HUES6 (cell line): ENCODE results near the gene TMCC2.
A peak's percentile ranks its signal among the peaks of the same experiment; 100 is the strongest.

Experiments
- H3K27ac ChIP-seq: 2 replicates; pipeline ENCODE4 v1.7.0; 2013; ENCODE audit warnings: low read depth, mild to moderate bottlenecking, low read length, inconsistent platforms
- H3K27me3 ChIP-seq: 2 replicates; pipeline ENCODE4 v1.6.1; 2013; ENCODE audit warnings: low read length; ENCODE audit not compliant: control insufficient read depth, insufficient read depth
- H3K36me3 ChIP-seq: 2 replicates; pipeline ENCODE4 v1.6.1; 2013; ENCODE audit warnings: low read length; ENCODE audit not compliant: control insufficient read depth, insufficient read depth
- H3K4me1 ChIP-seq: 2 replicates; pipeline ENCODE4 v1.6.1; 2013; ENCODE audit warnings: low read length; ENCODE audit not compliant: control insufficient read depth, insufficient read depth
- H3K4me3 ChIP-seq: 2 replicates; pipeline ENCODE4 v1.5.1; 2013; ENCODE audit warnings: low read depth, low read length
- H3K9ac ChIP-seq: one replicate; pipeline ENCODE4 v1.6.1; 2013; ENCODE audit warnings: mild to moderate bottlenecking, low read length
- H3K9me3 ChIP-seq: 2 replicates; pipeline ENCODE4 v1.6.1; 2013; ENCODE audit warnings: low read depth, low read length; ENCODE audit not compliant: control insufficient read depth, insufficient read depth

Gene TMCC2

GRCh38 chr1:205261946-205262691, 34.4 kb downstream of the TMCC2 start:
- Histone ChIP-seq H3K4me1 (peaks cover 41% of the 10 kb centered on the region), H3K27me3 (no peaks in the 10 kb centered on the region), H3K27ac (no peak overlapping the region), H3K9ac (no peak overlapping the region), H3K36me3 (no peaks in the 10 kb centered on the region), H3K4me3 (no peak overlapping the region), H3K9me3 (no peaks in the 10 kb centered on the region)

- H3K27ac ChIP-seq, result no peak overlapping the region
- H3K9me3 ChIP-seq, result no peaks in the 10 kb centered on the region
- H3K4me1 ChIP-seq, result peaks cover 48% of the 10 kb centered on the region
- H3K27me3 ChIP-seq, result no peaks in the 10 kb centered on the region
- H3K4me3 ChIP-seq, result no peak overlapping the region
- no peaks in the 10 kb centered on the region for H3K36me3 ChIP-seq
- no peak overlapping the region for H3K9ac ChIP-seq
These were observed 35.0 kb downstream of the TMCC2 start for GRCh38 chr1:205262731-205263171.

GRCh38 chr1:205263580-205264190, 35.9 kb downstream of the TMCC2 start:
- no peaks in the 10 kb centered on the region for H3K9me3 ChIP-seq
- H3K4me1 ChIP-seq, result peaks cover 42% of the 10 kb centered on the region
- H3K9ac ChIP-seq, result no peak overlapping the region
- H3K36me3 ChIP-seq, result no peaks in the 10 kb centered on the region
- H3K27ac ChIP-seq, result no peak overlapping the region
- no peak overlapping the region for H3K4me3 ChIP-seq
- H3K27me3 ChIP-seq, result no peaks in the 10 kb centered on the region

GRCh38 chr1:205266611-205267305, 39.0 kb downstream of the TMCC2 start:
- Histone ChIP-seq H3K4me3 (no peak overlapping the region), H3K27ac (no peak overlapping the region), H3K9me3 (no peaks in the 10 kb centered on the region), H3K9ac (no peak overlapping the region), H3K27me3 (no peaks in the 10 kb centered on the region), H3K36me3 (peaks cover 5% of the 10 kb centered on the region), H3K4me1 (peaks cover 34% of the 10 kb centered on the region)

- Histone ChIP-seq H3K9me3 (no peaks in the 10 kb centered on the region), H3K27me3 (no peaks in the 10 kb centered on the region), H3K27ac (no peak overlapping the region), H3K4me1 (peaks cover 29% of the 10 kb centered on the region), H3K4me3 (no peak overlapping the region), H3K9ac (peak overlapping the region; percentile 2), H3K36me3 (peaks cover 11% of the 10 kb centered on the region)
These were observed 39.7 kb downstream of the TMCC2 start for GRCh38 chr1:205267306-205267902.

- no peaks in the 10 kb centered on the region for H3K27me3 ChIP-seq
- no peak overlapping the region for H3K27ac ChIP-seq
- peaks cover 11% of the 10 kb centered on the region for H3K36me3 ChIP-seq
- no peaks in the 10 kb centered on the region for H3K9me3 ChIP-seq
- no peak overlapping the region for H3K4me3 ChIP-seq
- H3K4me1 ChIP-seq, result peaks cover 32% of the 10 kb centered on the region
- H3K9ac ChIP-seq, result no peak overlapping the region
These were observed 41.3 kb downstream of the TMCC2 start for GRCh38 chr1:205268846-205269680.

- no peak overlapping the region for H3K4me3 ChIP-seq
- peaks cover 37% of the 10 kb centered on the region for H3K4me1 ChIP-seq
- H3K27ac ChIP-seq, result no peak overlapping the region
These were observed 42.0 kb downstream of the TMCC2 start for GRCh38 chr1:205269711-205270110.

GRCh38 chr1:205270271-205270670, 42.5 kb downstream of the TMCC2 start:
- Histone ChIP-seq H3K36me3 (peaks cover 11% of the 10 kb centered on the region), H3K4me3 (no peak overlapping the region), H3K9ac (no peak overlapping the region), H3K4me1 (peaks cover 37% of the 10 kb centered on the region), H3K27me3 (no peaks in the 10 kb centered on the region), H3K9me3 (no peaks in the 10 kb centered on the region), H3K27ac (no peak overlapping the region)

More at GRCh38 chr1:205269711-205270110, 42.0 kb downstream of the TMCC2 start:
- no peaks in the 10 kb centered on the region for H3K27me3 ChIP-seq
- H3K36me3 ChIP-seq, result peaks cover 11% of the 10 kb centered on the region
- no peak overlapping the region for H3K9ac ChIP-seq
- H3K9me3 ChIP-seq, result no peaks in the 10 kb centered on the region

- Histone ChIP-seq H3K27ac (no peak overlapping the region), H3K4me3 (no peak overlapping the region), H3K36me3 (peaks cover 11% of the 10 kb centered on the region), H3K27me3 (no peaks in the 10 kb centered on the region), H3K4me1 (peaks cover 37% of the 10 kb centered on the region), H3K9ac (no peak overlapping the region), H3K9me3 (no peaks in the 10 kb centered on the region)
These were observed 43.0 kb downstream of the TMCC2 start for GRCh38 chr1:205270764-205271163.

- H3K4me1 ChIP-seq, result peaks cover 37% of the 10 kb centered on the region
- no peak overlapping the region for H3K27ac ChIP-seq
- H3K36me3 ChIP-seq, result peaks cover 11% of the 10 kb centered on the region
- H3K9ac ChIP-seq, result no peak overlapping the region
- H3K27me3 ChIP-seq, result no peaks in the 10 kb centered on the region
- no peak overlapping the region for H3K4me3 ChIP-seq
- H3K9me3 ChIP-seq, result no peaks in the 10 kb centered on the region
These were observed 43.5 kb downstream of the TMCC2 start for GRCh38 chr1:205271277-205271676.
